GM23338 (cell line): ENCODE measurements around the gene SUSD1. TPM values are rescaled to one million over a fixed set of nuclear protein-coding genes. Genes with fewer than 3 reads are reported as not detected.
"Not testable (repeated sequence)": the region's sequence is repeated elsewhere in the genome, so short reads cannot be mapped to it uniquely, and the experiment has no call there.

Experiments
- ATAC-seq: fragments of 200-7000 bp; cut with Tn5 transposase; 3 replicates; pipeline ENCODE4 v1.9.1; 2020
- DNase-seq: peaks from one replicate; pipeline ENCODE4 v3.0.0-alpha.2; 2015; ENCODE audit warnings: low spot score
- H2AFZ ChIP-seq: fragments of 200-600 bp; sonication (generic); 2 replicates; pipeline ENCODE4 v1.8.0; 2016; ENCODE audit warnings: antibody characterized with exemption, mild to moderate bottlenecking, moderate library complexity
- H3F3A ChIP-seq: fragments of 200-600 bp; sonication (generic); replicated peaks from 2 replicates; pipeline ENCODE4 v1.8.0; 2017; ENCODE audit warnings: antibody characterized with exemption, mixed run types, low read depth
- H3K27ac ChIP-seq: fragments of 200-600 bp; sonication (generic); 2 replicates; pipeline ENCODE4 v1.6.1; 2016; ENCODE audit warnings: low read depth
- H3K27me3 ChIP-seq: fragments of 200-600 bp; sonication (generic); 2 replicates; pipeline ENCODE4 v1.8.0; 2016; ENCODE audit warnings: mild to moderate bottlenecking, mixed run types, moderate library complexity; ENCODE audit not compliant: insufficient read depth
- H3K36me3 ChIP-seq: fragments of 200-600 bp; sonication (generic); 2 replicates; pipeline ENCODE4 v1.8.0; 2016; ENCODE audit warnings: mild to moderate bottlenecking; ENCODE audit not compliant: insufficient read depth
- H3K4me1 ChIP-seq: fragments of 200-600 bp; sonication (generic); 2 replicates; pipeline ENCODE4 v1.8.0; 2016; ENCODE audit warnings: mild to moderate bottlenecking, moderate library complexity; ENCODE audit not compliant: insufficient read depth
- H3K4me2 ChIP-seq: fragments of 200-600 bp; sonication (generic); 2 replicates; pipeline ENCODE4 v1.7.1; 2017; ENCODE audit warnings: mixed run types
- H3K4me3 ChIP-seq: fragments of 200-600 bp; sonication (generic); 2 replicates; pipeline ENCODE4 v1.6.1; 2016; ENCODE audit warnings: mixed run types
- H3K79me2 ChIP-seq: fragments of 200-600 bp; sonication (generic); replicated peaks from 2 replicates; pipeline ENCODE4 v1.8.0; 2017; ENCODE audit warnings: mild to moderate bottlenecking; ENCODE audit not compliant: insufficient read depth
- H3K9me2 ChIP-seq: fragments of 200-600 bp; sonication (generic); 2 replicates; pipeline ENCODE4 v1.8.0; 2017; ENCODE audit not compliant: insufficient read depth
- H4K20me1 ChIP-seq: fragments of 200-600 bp; sonication (generic); replicated peaks from 2 replicates; pipeline ENCODE4 v1.8.0; 2017; ENCODE audit warnings: mild to moderate bottlenecking; ENCODE audit not compliant: insufficient read depth
- H3K27ac Mint-ChIP-seq: 2 replicates; pipeline ENCODE4 v1.8.0; 2020; ENCODE audit warnings: inconsistent platforms, mild to moderate bottlenecking, moderate library complexity, mixed read lengths
- H3K27me3 Mint-ChIP-seq: 3 replicates; pipeline ENCODE4 v1.8.0; 2022; ENCODE audit warnings: low read depth, mild to moderate bottlenecking, moderate library complexity, mixed read lengths, inconsistent platforms; ENCODE audit not compliant: insufficient read depth, poor library complexity
- H3K36me3 Mint-ChIP-seq: 3 replicates; pipeline ENCODE4 v1.8.0; 2021; ENCODE audit warnings: low read depth, mild to moderate bottlenecking, inconsistent platforms, moderate library complexity, mixed read lengths
- H3K4me1 Mint-ChIP-seq: 3 replicates; pipeline ENCODE4 v1.8.0; 2020; ENCODE audit warnings: mild to moderate bottlenecking, inconsistent platforms, mixed read lengths
- H3K4me3 Mint-ChIP-seq: 3 replicates; pipeline ENCODE4 v1.8.0; 2021; ENCODE audit warnings: moderate library complexity, mild to moderate bottlenecking, inconsistent platforms, mixed read lengths
- H3K9me3 Mint-ChIP-seq: 3 replicates; pipeline ENCODE4 v1.8.0; 2020; ENCODE audit warnings: moderate library complexity, mild to moderate bottlenecking, inconsistent platforms, mixed read lengths
- CTCF ChIP-seq, 2 experiments: fragments of 200-600 bp in 1 of 2; sonication (generic) in 1 of 2; conservative IDR thresholded peaks; 2 replicates each; pipeline versions ENCODE4 v1.5.1 to v1.6.1; 2016 to 2017; ENCODE audit warnings: antibody characterized with exemption in 2 of 2, low read depth in 2 of 2, mild to moderate bottlenecking in 2 of 2, moderate library complexity in 1 of 2
- EZH2 ChIP-seq: fragments of 200-600 bp; sonication (generic); IDR thresholded peaks from one replicate; pipeline ENCODE4 v1.8.0; 2017; ENCODE audit warnings: antibody characterized with exemption, mild to moderate bottlenecking, low read depth; ENCODE audit not compliant: unreplicated experiment
- NANOG ChIP-seq: IDR thresholded peaks from 2 replicates; pipeline ENCODE4 v1.6.1; 2016; ENCODE audit warnings: antibody characterized with exemption, borderline replicate concordance
- POLR2AphosphoS5 ChIP-seq: IDR thresholded peaks from 2 replicates; pipeline ENCODE4 v1.6.1; 2016; ENCODE audit warnings: antibody characterized with exemption, low read depth
- STAT1 ChIP-seq: IDR thresholded peaks from one replicate; pipeline ENCODE4 v1.6.1; 2016; ENCODE audit warnings: antibody characterized with exemption; ENCODE audit not compliant: unreplicated experiment
- ZNF331 ChIP-seq: fragments of 250-450 bp; sonication (Bioruptor Pico); IDR thresholded peaks from 2 replicates; pipeline ENCODE4 v1.5.0; 2020; ENCODE audit warnings: low read depth, mild to moderate bottlenecking, moderate library complexity
- polyA plus RNA-seq: library from polyadenylated mRNA; unstranded; fragments of >200 nt; fragmentation: Nextera tagmentation; extraction: Ambion mirVana; gene quantifications from 2 replicates; pipeline ENCODE4 v1.2.1, GENCODE V29; 2016
- total RNA-seq: library from RNA; depleted of rRNA; stranded (reverse); fragments of >200 nt; shearing (Covaris generic); gene quantifications from 2 replicates; pipeline ENCODE4 v1.2.3, GENCODE V29; 2014
- TF ChIP-seq, protein P1 (sequence below): IDR thresholded peaks from one replicate; pipeline ENCODE4 v1.6.1; 2018; ENCODE audit warnings: antibody characterized with exemption; ENCODE audit not compliant: unreplicated experiment

SUSD1 gene
- total and polyA plus RNA-seq, 2 experiments from 2014 or later = 1.2 to 6.4 TPM

DNA sequence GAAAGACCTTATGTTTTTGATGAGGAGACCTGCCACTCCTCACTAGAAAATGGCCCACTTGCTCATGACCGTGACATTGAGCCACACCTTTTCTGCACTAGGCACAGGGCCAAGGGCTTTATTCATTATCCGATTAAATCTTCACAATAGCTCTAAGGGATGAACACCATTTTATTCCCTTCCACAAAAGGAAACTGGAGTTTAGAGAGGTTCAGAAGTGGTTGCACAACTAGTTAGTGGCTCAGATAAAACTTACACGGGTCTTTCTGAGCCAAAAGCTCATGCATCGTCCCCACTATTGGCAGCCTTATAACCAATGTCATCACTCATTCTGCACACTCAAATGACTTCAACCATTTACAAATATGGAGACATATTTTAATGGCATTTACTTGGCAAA is 39.4 kb downstream of the SUSD1 start:
- Mint-ChIP-seq H3K4me1 (peaks cover 15% of the 10 kb centered on the region; the same call in 2 of the 3 replicates), H3K9me3 (no peaks in the 10 kb centered on the region; the same call in 2 of the 3 replicates)
- DNase-seq = no peak

GRCh38 chr9:112133806-112134205 is 41.3 kb downstream of the SUSD1 start:
- not testable (repeated sequence) for H3K27ac Mint-ChIP-seq, H3K27me3 Mint-ChIP-seq, H3K4me3 ChIP-seq, H4K20me1 ChIP-seq, H3K27ac ChIP-seq, H3F3A ChIP-seq, H3K36me3 Mint-ChIP-seq, H3K79me2 ChIP-seq, H2AFZ ChIP-seq, ATAC-seq, H3K4me3 Mint-ChIP-seq, H3K9me2 ChIP-seq, H3K36me3 ChIP-seq, H3K4me1 ChIP-seq, H3K4me2 ChIP-seq, DNase-seq, H3K9me3 Mint-ChIP-seq, H3K27me3 ChIP-seq
- H3K4me1 Mint-ChIP-seq = peaks cover 15% of the 10 kb centered on the region; the same call in 2 of the 3 replicates

More for the DNA sequence above, 39.4 kb downstream of the SUSD1 start:
- no peaks in the 10 kb centered on the region for H3F3A ChIP-seq
- H3K9me2 ChIP-seq = no peaks in the 10 kb centered on the region
- no peaks in the 10 kb centered on the region for H3K27me3 ChIP-seq
- no peak overlapping the region for H2AFZ ChIP-seq
- TF ChIP-seq POLR2AphosphoS5 (no peak), NANOG (no peak), STAT1 (no peak), EZH2 (no peak), ZNF331 (no peak)
- TF ChIP-seq, protein P1, sequence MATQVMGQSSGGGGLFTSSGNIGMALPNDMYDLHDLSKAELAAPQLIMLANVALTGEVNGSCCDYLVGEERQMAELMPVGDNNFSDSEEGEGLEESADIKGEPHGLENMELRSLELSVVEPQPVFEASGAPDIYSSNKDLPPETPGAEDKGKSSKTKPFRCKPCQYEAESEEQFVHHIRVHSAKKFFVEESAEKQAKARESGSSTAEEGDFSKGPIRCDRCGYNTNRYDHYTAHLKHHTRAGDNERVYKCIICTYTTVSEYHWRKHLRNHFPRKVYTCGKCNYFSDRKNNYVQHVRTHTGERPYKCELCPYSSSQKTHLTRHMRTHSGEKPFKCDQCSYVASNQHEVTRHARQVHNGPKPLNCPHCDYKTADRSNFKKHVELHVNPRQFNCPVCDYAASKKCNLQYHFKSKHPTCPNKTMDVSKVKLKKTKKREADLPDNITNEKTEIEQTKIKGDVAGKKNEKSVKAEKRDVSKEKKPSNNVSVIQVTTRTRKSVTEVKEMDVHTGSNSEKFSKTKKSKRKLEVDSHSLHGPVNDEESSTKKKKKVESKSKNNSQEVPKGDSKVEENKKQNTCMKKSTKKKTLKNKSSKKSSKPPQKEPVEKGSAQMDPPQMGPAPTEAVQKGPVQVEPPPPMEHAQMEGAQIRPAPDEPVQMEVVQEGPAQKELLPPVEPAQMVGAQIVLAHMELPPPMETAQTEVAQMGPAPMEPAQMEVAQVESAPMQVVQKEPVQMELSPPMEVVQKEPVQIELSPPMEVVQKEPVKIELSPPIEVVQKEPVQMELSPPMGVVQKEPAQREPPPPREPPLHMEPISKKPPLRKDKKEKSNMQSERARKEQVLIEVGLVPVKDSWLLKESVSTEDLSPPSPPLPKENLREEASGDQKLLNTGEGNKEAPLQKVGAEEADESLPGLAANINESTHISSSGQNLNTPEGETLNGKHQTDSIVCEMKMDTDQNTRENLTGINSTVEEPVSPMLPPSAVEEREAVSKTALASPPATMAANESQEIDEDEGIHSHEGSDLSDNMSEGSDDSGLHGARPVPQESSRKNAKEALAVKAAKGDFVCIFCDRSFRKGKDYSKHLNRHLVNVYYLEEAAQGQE = no peak
- no peak overlapping the region for H3K4me3 ChIP-seq
- Mint-ChIP-seq H3K36me3 (no peaks in the 10 kb centered on the region; the same call in 2 of the 3 replicates), H3K4me3 (no peak overlapping the region), H3K27me3 (no peaks in the 10 kb centered on the region), H3K27ac (no peak overlapping the region)
- H3K36me3 ChIP-seq = peaks cover 3% of the 10 kb centered on the region; the same call in 1 of the 2 replicates
- ATAC-seq = no peak
- H4K20me1 ChIP-seq = no peaks in the 10 kb centered on the region
- H3K79me2 ChIP-seq = no peaks in the 10 kb centered on the region
- no peak overlapping the region for H3K27ac ChIP-seq
- no peak overlapping the region for H3K4me2 ChIP-seq
- H3K4me1 ChIP-seq = peaks cover 4% of the 10 kb centered on the region; the same call in 1 of the 2 replicates

DNA sequence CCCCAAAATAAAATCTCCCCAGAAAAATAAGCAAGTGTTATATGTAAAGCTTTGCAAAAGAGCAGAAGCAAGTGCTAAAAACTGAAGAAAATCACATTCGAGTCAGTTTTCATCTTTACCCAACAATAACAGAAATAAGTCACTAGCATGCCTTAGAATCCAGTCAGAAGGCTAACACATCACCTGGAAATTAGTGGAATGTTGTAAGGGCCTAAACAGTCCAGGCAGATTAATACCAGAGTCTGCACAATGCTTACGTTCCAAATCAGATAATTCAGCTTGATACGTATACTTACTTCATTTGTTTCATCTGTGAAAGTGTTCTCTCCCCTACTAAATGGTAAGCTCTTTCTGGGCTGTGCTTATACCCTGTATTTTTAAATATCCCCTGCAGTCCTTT is 42.7 kb downstream of the SUSD1 start:
- TF ChIP-seq POLR2AphosphoS5 = no peak
- no peak for TF ChIP-seq CTCF (conservative IDR thresholded peaks at IDR 0.05; ENCODE audit: low read depth in 2 of 2)
- TF ChIP-seq EZH2 = no peak
- DNase-seq (no peak), ATAC-seq (no peak)
- Mint-ChIP-seq H3K36me3 (no peaks in the 10 kb centered on the region; the same call in 2 of the 3 replicates), H3K27me3 (peaks cover 1% of the 10 kb centered on the region), H3K27ac (no peak overlapping the region), H3K4me1 (peaks cover 15% of the 10 kb centered on the region; the same call in 2 of the 3 replicates), H3K4me3 (no peak overlapping the region), H3K9me3 (no peaks in the 10 kb centered on the region; the same call in 2 of the 3 replicates)
- Histone ChIP-seq H3K4me3 (no peak overlapping the region), H3K4me2 (no peak overlapping the region), H3K27ac (no peak overlapping the region), H3K27me3 (no peaks in the 10 kb centered on the region), H3K36me3 (peaks cover 3% of the 10 kb centered on the region; the same call in 1 of the 2 replicates), H4K20me1 (no peaks in the 10 kb centered on the region), H3K9me2 (no peaks in the 10 kb centered on the region), H2AFZ (no peak overlapping the region), H3K4me1 (peaks cover 4% of the 10 kb centered on the region; the same call in 1 of the 2 replicates), H3F3A (no peaks in the 10 kb centered on the region), H3K79me2 (no peaks in the 10 kb centered on the region)
